GM12874 (cell line): ENCODE results near the gene AFAP1.

Experiments
- TF ChIP-seq, protein P1 (sequence below): IDR thresholded peaks from 2 replicates; pipeline ENCODE4 v1.5.1; 2011; ENCODE audit warnings: low read depth, mild to moderate bottlenecking, control low read depth, low read length, moderate library complexity; ENCODE audit not compliant: insufficient read depth

AFAP1 gene

GRCh38 chr4:7818399-7818911 is 121.2 kb downstream of the AFAP1 start:
- TF ChIP-seq, protein P1, sequence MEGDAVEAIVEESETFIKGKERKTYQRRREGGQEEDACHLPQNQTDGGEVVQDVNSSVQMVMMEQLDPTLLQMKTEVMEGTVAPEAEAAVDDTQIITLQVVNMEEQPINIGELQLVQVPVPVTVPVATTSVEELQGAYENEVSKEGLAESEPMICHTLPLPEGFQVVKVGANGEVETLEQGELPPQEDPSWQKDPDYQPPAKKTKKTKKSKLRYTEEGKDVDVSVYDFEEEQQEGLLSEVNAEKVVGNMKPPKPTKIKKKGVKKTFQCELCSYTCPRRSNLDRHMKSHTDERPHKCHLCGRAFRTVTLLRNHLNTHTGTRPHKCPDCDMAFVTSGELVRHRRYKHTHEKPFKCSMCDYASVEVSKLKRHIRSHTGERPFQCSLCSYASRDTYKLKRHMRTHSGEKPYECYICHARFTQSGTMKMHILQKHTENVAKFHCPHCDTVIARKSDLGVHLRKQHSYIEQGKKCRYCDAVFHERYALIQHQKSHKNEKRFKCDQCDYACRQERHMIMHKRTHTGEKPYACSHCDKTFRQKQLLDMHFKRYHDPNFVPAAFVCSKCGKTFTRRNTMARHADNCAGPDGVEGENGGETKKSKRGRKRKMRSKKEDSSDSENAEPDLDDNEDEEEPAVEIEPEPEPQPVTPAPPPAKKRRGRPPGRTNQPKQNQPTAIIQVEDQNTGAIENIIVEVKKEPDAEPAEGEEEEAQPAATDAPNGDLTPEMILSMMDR = no peak

- TF ChIP-seq, protein P1 = no peak
Observed at GRCh38 chr4:7817877-7818398, 121.7 kb downstream of the AFAP1 start.

DNA sequence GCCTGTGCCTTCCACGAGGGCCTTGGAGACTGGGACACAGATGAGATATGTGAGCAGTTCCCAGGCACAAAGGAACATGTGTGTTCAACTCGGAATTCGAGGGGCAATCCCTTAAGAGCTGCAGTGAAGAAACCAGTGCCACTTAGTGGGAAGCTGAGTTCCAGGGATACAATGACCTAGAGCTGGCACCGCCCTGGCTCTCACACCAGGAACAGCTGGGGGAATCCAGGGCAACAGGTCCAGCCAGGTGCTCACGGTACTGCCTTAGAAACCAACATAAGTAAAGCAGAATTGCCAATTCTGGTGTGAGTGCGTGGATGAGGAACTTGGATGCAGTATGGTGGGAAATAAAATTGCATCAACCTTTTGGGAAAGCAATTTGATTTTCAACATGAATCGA is 122.9 kb downstream of the AFAP1 start:
- TF ChIP-seq, protein P1 = no peak

DNA sequence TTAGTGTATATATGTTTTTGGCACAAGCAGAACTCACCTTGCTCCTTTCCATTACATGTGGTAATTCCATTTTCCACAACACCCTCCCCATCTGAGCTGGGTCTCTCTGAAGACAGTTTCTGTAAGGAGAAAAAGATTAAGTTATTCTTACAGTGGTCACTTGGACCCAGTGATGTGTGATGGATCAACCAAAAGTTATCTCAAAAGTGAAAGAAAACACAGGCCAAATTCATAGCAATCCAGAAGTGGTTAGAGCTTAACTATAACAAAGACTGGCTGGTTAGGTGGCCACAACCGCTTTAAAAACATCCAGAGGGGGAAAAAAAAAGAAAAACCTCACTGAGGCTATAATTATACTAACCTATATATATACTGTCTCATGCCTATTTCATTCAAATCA is 123.7 kb downstream of the AFAP1 start:
- TF ChIP-seq, protein P1 = no peak

GRCh38 chr4:7815562-7815961 is 124.1 kb downstream of the AFAP1 start:
- TF ChIP-seq, protein P1 = no peak

DNA sequence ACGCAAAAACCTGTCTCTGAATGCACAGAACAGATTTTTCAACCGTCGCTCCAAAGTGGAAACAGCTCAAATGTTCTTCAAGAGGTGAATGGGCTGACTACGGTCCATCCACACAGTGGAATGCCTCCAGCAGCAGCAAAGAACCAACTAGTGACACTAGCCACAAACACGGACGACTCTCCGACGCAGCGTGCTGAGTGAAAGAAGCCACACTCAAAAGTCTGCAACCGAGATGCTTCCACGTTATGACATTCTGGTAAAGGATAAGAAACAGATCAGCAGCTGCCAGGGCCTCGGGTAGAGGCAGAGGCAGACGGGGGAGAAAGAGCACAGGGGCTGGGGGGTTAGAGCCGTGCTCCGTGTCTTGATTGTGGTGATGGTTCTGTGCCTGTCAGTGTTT is 125.2 kb downstream of the AFAP1 start:
- TF ChIP-seq, protein P1 = no peak

DNA sequence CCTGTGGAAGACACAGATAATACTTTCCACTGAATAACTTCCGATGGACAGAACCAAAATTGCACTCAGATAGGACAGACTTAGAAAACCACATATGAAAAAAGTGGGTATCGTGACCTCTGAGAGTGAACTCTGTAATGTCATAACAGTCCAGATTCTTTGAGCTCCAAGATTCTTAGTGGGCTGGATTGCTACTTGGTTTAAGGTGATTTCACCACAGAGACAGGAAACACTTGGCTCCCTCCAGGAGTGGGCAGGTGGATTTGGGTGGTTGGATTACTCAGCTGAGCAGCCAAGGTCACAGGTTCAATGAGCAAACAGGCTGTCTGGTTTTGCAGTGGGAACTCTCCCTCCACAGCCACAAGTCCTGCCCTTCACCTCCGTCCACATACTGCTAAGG is 126.0 kb downstream of the AFAP1 start:
- TF ChIP-seq, protein P1 = no peak
